GOT3 (cell line): ENCODE measurements around the gene TNS3.

Experiments
- DNase-seq: peaks from one replicate; lab custom pipeline; 2025; ENCODE audit warnings: mixed read lengths; lab: John Stamatoyannopoulos, UW

Gene TNS3

DNA sequence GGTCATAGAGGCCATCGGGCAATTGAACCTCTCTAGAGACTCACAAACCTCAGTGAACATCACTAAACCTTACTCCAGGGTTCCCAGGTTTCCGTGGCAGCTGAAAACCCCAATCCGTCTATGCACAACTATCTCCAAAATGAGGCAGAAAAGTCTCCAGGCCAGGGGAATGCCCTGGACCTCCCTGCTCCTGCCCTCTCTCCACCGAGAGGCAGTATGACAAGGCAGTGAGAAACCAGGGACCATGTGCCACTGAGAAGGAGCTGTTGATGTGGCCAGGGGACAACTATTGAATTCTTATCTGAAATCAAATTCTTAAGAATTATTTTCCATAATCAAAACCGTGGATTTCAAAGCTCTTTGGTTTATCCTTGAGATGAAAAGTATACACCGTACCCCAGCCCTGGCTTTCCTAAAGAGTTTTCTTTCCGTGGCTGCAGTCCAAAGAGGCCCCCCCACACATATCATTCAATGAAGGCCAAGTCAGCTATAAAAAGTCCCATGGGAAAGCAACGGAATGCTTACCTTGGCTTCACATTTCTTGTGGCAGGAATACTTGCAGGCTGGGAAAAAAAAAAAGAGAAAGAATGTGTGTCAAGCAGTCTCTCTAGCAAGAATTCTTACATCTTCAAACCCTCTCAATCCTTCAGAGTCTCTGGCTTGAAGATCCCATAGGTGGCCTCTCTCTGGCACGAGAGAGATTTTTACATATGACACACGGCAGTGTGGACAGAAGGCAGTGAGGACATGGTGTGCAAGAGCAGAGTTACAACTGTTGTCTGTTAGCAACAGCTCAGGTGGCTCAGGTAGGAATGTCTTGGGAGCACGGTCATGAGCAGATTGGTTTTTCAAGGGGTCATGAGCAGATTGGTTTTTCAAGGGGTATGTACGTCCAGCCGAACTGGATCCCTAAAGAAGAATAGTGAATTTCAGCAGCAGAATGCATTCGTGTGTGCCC is 75.2 kb downstream of the TNS3 start:
- no peak for DNase-seq

DNA sequence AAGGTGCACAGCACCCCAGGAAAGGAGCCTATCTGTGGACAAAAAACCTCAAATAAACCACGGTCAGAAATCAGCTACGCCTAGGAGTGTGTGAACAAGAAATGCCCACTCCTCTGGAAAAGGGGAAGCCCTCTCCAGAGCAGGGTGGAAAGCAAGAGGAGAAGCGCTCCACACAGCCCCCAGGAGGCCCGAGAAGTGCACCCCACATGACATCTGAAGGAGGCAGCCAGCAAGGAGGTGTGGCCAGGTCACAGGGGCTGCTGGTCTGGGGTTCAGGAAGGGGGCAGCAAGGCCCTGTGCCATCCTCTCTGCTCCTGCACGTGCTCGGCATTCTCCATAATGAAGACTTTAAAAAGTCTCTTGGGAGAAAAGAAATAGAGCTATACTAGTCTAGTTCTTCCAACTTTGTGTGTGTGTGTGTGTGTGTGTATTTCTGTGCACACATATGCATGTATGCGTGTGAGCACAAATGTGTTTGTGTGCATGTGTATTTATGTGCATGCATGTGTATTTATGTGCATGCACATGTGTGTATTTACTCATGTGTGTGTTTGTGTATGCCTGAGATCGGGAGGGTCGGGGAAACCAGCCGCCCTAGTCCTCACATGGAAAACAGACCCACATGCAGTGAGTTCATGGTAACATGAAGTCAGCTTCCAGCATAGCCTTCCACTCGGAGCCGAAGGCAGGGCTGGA is 76.5 kb downstream of the TNS3 start:
- DNase-seq, result no peak

DNA sequence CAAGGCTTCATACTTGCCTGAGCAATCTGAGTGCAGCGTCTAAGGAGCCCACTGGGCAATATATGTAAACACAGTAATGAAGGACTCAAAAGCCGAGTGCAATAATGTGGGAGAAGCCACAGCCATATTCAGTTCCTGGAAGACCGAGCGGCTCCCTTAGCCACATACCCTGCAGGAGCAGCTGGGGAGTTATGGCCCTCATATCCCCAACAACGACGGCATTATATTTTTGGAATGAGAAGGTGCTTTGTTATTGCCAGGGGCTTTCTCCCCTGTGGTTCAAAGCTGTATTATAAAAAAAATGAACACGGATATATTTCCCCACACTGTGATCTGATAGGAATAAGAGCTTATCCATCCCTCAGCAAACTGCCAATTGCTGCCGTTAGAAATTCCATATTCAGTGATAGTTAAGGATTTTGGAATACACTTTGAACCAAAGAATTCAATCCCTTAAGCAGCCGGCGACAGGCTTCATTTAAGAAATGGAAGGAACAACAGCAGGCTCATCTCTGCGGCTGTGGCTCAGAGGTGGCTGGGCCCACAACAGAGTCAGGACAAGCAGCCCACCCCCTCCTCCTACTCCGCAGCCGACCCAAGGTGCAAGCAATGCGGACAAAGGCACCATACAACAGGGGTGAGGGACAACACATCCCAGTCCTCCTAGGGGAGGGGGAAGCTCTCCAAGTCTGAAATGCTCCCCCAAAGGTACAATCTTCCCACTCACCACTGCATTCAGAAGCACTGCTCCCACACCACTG is 77.2 kb downstream of the TNS3 start:
- no peak for DNase-seq

DNA sequence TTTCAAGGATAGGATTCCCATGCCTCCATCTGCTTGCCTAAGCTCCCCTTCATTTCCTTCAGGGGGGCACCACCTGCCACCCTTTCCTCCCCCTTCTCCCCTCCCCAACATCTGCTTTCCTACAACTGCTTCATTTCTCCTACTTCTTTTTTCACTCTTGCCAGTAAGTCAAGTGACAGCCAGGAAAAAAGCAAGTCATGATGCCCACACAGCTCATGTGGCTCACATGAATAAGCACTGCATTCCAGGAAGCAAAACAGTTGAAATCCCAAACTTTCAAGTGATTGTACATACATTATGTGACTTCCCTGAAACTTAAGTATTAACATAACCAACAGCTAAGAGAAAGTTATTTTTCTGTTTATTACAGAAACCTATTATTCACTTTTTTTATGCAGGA is 78.6 kb downstream of the TNS3 start:
- no peak for DNase-seq

DNA sequence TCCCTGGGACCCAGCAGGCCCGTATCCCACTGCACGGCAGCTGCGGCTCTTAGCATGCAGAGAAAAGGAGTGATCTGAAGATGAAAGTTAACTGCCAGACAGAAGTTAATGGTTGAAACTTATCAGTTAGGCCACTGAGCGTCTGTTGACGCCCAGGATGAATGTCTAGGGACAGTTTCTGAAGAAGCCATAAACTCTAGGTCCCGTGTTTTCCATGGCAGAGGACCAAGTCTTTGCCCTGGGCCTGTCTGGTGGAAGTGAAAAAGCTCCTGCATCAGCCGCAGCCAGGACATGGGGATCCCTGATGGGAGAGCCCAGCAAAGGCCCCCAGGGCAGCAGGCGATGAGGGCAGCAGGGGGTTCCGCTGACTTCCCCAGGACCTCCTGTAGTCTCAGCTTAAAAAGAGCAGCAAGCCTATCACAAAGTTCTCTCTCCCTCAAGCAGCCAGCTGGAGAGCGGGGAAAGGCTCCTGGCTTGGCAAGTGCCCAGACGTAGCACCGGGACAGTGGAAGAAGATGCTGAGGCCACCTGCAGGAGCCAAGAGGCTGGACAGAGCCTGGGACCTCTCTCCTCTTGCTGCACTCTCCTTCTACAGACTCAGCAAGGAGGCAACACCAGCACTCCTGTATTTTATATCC is 79.6 kb downstream of the TNS3 start:
- DNase-seq, result no peak

DNA sequence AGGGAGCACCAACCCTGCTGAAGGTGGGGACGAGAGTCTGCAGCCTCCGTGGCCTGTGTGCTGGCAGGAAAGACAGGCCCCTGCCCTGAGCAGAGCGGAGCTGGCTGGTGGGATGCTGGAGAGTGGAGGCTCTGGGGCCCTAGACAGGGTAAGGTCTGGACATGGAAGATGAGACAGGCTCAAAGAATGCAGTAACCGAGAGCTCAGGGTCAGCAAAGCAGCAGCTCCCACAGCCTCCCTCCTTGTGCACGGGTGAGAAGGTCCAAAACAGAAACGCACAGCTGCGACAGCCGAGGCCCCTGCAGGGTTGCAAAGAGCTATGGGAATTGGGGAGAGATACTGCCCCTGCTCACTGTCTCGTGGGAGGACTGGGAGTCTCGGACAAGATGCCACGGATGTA is 80.5 kb downstream of the TNS3 start:
- no peak for DNase-seq

DNA sequence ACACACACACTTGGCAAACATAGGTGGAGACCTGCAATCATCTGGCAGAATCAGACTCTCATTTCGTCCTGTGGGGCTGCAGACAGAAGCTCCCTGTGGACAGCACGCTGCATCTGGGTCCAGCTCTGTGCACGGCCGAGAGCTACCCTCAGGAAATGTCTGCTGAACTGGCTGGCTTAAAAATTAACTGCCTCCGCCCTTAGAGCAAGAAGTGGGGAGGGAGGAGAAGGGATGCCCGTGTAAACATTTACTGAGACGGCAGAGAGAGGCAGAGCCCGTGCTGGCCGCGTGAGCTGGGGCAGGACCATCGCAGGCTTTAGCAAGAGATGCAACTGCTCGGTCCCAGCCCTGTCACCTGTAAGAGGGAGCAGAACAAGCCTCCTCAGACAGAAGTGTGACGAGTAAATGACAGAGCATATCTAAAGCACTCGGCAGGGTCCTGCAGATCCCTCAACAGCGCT is 81.8 kb downstream of the TNS3 start:
- DNase-seq, result no peak

DNA sequence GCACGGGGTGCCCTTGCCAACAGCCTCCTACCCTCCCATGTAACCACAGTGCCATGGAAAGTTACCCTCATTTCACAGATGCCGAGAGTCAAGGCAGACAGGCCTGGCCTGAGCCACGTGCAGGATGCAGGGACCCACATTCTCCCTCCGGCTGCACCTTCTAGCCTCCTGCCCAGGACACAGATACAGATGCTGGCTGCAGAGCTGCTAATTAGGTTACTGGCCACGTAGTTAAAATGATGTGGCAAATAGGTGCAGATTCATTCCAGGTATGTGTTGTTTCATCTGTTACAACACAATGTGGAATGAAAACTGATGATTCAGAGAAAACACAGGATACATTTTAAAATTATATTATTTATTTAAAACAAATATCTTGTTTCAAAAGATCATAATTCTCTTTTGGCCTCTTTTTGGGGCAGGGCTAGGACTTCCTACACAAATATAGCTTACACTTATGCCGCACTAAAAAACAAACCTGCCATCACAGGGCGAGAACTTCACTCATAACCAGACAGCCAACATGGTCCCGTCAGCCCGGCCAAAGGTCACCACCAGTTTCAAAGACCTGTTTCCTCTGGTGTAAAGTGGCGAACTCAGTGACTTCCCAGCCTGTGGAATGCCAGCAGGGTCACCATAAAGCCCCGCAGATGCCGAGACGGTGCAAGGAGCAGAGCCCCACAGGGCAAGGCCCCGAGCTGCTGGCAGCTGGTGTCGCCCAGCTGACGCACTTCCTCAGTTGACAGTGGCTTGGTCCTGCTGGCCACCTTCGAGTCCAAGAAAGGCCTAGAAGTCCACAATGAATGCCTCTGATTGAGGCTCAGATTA is 83.5 kb downstream of the TNS3 start:
- DNase-seq, result no peak

DNA sequence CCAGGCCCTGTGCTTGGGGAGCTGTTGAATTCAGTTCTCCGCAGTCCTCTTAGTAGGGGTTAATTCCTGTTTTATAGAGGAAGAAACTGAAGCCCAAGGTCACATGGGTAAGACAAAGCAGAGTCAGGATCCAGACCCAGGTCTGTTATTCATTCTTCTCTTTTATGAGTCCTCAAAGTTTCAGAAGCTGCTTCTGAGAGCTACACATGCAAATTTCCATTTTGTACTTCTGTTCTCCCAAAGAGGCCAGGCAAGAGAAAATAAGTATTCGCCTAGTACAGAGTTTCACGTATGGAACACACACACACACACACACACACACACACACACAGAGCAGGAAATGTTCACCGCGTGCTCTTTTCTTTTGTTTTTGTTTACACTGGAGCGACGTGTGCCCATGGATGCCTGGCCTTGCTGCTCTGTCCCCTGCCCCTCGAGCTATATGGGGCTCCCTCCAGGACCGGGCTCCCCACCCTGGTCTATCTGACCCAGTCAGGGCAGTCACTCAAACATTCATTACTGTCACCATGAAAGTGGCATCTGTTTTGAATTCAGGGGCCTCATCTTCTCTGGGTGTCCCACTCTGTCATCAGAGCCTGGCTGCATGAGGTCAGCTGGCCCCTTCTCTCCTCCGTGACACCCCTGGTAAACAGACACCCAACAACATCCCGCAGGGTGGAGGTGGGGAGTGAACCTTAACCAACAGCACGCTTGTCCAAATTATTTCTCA is 84.4 kb downstream of the TNS3 start:
- no peak for DNase-seq

DNA sequence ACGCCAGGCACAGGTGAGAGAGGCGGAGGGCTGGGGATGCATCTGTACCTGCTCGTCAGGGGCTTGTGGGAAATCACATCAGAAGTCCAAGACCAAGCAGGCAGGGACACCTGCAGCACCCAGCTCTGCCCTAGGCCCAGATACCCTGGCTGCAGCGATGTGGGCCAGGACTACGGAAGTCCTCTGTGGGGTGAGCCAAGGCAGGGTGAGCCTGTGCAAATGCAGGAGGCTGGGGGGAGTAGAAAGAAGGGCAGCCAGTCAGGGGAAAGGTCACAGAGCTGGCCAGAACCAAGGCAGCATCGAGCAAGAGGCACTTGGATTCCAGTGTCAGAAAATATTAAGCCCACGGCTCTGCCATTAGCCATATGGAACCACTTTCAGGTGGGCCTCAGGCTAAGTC is 85.2 kb downstream of the TNS3 start:
- DNase-seq, result no peak

DNA sequence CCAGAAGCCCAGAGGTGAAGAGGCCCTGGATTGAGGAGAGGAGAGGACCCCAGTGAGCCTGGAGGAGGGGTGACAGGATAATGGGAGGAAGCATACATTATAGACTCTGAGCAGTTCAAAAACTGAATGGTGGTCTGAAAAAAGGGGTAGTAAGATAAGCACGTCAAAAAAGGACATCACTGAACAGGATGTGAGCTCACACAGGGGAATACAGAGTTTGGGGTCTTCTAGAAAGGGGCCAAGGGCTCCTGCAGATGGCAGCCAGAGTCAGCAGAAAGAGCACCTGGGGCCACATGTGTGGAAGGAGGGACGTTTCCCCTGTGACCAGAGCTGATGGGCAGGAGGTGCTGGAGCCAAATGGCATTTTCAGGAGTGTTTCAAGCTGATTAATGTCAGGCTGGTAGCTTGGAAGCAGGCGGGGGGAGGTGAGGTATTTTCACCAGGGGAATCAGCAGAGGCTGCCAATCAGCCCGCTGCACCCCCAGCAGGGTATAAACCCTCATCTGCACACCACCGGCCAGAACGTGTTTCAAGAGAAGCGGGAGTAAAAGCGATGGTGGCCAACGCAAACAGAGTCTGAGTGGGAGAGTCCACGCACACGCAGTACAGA is 85.8 kb downstream of the TNS3 start:
- no peak for DNase-seq

DNA sequence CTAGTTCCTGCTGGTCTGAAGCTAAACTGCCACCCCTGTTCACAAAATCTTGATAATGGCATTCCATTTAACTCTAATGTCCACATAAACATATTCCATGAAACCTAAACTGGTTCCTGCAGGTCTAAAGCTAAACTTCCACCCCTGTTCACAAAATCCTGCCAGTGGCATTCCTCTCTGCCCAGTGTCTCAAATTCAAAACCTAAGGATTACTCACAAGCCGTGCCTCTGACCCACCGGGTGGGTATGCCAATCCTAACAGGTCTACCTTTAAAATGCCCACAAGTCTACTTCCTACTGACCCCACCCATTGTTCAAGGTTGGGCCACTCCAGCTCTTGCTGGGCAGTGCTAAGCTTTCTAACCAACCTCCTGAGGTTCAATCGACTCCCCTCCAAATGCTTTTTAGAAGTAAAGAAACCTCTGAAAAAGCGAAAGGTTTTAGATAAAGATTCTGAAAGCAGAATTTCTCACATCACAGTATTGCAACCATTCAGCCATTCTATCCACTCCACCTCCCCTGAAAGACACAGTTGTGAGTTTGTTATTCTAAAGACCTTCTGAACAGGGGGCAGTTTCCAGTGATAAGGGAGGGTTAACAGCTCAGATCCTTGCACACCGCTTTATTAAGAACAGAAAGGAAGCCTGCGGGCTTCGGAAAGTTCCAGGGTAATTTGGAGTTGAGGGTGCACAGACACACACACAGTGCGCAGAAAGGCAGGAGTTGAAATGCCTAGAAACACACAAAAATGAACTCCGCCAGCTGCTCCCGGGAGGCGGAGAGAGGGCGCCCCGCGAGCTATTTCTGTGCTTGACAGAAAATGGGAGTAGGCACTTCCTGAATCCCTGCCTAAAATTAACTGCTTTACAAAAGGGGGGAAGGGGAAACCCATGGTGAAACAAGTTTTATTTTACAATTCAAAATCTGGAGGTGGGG is 87.7 kb downstream of the TNS3 start:
- no peak for DNase-seq

DNA sequence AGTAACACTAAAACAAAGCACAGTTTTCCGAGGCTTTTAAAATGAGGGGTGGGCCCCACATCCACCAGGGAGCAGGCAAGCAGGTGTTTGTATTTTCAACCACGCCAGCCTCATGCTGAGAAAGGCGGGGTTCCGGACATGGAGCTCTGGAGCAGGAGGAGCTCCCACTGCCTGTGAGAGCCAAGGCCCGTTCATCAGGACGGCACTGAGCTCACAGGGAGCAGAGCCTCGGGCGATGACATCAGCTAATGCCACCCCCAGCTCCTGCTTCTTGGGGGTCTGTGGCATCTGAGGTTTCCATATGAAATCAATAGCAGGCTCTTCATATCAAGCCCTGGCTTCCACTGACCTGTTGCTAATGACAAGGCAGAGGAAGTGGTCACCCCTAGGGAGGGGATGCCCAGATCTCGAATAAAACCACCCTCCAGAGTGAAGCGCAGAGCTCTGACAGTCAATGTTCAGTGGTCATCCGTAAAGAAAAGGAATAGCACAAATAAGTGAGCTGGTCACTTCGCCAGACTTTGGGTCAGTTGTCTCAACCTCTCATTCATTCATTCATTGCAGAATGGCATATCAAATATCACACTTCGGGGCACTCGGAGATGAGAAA is 89.1 kb downstream of the TNS3 start:
- DNase-seq, result no peak

DNA sequence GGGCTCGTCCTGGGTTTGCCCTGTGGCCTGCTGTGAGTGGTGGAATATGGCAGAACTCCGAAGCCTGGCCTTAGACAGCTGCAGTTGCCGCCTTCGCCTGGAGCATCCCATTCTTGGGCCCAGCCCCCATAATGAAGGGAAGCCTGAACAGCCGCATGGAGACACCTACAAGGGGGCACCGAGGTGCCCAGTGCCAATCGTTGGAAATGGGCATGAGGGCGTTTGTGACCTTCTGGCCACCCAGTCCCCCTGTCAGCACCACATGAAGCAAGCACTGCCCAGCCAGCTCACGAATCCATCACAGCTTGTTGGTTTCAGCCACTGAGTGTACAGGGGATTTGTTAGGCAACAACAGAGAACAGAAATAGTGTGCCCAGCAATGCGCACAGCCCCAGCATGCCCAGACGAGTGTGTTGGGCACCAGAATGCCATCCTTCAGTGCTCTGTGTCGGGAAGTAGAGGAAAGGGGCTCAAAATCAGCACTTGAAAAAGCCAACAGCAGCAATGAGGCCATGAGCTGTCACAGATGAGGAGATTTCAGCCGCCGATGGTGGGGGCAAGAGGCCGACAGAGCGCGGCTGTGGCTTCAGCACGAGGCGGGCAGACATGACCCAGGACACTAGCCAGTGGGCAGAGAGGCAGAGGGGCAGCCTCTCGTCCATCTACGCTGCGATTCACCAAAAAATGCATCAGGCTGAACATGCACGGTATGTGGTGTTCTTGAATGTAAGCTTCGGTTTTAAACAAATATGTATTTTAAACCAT is 91.2 kb downstream of the TNS3 start:
- DNase-seq, result no peak

DNA sequence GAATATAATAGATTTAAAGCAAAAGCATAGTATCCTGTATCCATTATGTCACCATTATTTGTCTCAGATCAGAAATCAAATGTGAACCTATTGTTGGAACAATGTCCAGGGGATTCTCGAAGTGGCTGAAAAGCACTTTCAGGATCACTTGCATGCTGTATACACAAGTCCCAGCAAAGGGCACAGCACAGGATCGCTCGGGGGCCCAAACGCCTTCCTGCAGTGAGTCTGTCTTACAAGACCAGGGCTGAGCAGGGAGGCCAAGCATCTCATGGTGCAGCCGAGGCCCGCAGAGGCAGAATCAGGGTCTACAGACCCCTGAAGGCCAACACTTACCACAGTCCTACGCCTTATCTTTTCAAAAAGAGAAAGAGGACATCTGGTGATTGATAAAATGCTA is 92.3 kb downstream of the TNS3 start:
- DNase-seq, result no peak

DNA sequence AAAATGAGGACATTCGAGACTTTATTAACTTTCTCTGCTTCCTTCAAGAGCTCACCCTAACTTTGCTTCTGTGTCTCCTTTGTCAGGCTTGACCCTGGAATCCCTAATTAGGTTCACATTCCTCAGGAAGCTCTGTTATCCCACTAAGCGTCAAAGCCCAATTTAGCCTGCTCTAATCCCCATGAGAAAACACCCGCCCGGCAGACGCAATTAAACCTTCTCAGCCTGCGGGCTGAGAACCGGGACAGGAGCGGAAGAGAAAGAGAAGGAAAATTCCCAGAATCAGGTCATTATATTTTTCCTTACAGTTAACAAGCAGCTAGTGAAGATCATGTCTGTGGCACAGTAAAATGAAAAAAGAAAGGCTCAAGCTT is 93.0 kb downstream of the TNS3 start:
- no peak for DNase-seq

DNA sequence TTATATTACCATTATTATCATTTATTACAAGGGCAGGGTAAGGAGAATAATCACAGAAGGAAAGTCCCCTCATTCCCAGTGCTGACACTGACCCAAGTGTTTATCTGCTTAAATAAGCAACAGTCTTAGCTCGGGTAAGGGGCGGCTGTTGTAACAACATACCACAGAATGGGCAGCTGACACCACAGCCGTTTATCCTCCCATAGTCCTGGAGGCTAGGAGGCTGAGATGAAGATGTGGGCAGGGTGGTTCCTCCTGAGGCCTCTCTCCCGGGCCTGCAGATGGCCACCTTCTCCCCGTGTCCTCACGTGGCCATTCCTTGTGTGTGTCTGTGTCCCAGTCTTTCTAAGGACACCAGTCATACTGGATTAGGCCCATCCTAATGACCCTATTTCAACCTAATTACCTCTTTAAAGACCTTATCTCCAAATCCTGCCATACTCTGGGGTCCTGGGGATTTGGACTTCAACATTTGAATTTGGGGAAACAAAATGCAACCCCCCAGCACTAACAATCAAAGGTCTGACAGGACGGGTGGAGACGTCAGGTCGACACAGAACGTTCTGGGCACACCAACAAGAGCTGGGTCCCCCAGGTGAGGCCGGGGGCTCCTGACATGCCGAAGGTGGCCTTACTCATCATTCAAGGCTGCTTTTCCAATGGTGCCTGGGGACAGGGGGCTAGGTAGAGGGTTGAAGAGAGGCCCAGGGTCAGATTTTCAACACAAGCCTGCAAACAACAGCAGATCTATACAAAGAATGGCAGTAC is 93.5 kb downstream of the TNS3 start:
- DNase-seq, result no peak
